Activated CD8-positive, alpha-beta T cell treated with anti-CD3 and anti-CD28 coated beads for 36 hours (primary cell): ENCODE data around the gene VAC14. TPM values are rescaled to one million over a fixed set of nuclear protein-coding genes. Genes with fewer than 3 reads are reported as not detected.

ENCODE experiments used
- ATAC-seq: fragments of 200-7000 bp; cut with Tn5 transposase; one replicate; pipeline ENCODE4 v1.10.0; 2021; ENCODE audit warnings: mild to moderate bottlenecking, moderate library complexity
- CTCF ChIA-PET: fragments of 350-600 bp; sonication (Branson Sonifier 250); formaldehyde crosslinking; loops from one replicate; lab custom pipeline; 2021; ENCODE audit warnings: antibody characterized with exemption; lab: Charles Lee
- POLR2A ChIA-PET: fragments of 350-600 bp; sonication (Branson Sonifier 250); formaldehyde crosslinking; loops from one replicate; lab custom pipeline; 2021; ENCODE audit warnings: antibody characterized with exemption; lab: Charles Lee
- DNase-seq: peaks from one replicate; pipeline ENCODE4 v3.0.0-alpha.2; 2020
- H3K27ac Mint-ChIP-seq: one replicate; pipeline ENCODE4 v1.8.0; 2021; ENCODE audit warnings: mild to moderate bottlenecking, mixed read lengths
- H3K27me3 Mint-ChIP-seq: one replicate; pipeline ENCODE4 v1.8.0; 2021; ENCODE audit warnings: mixed read lengths
- H3K36me3 Mint-ChIP-seq: one replicate; pipeline ENCODE4 v1.8.0; 2021; ENCODE audit warnings: low read depth, mixed read lengths
- H3K4me1 Mint-ChIP-seq: one replicate; pipeline ENCODE4 v1.8.0; 2021; ENCODE audit warnings: low read depth, mixed read lengths
- H3K4me3 Mint-ChIP-seq: one replicate; pipeline ENCODE4 v1.8.0; 2021; ENCODE audit warnings: mild to moderate bottlenecking, moderate library complexity, mixed read lengths
- H3K9me3 Mint-ChIP-seq: one replicate; pipeline ENCODE4 v1.8.0; 2021; ENCODE audit warnings: mixed read lengths
- CTCF ChIP-seq: fragments of 200-600 bp; IDR thresholded peaks from one replicate; pipeline ENCODE4 v1.8.0; 2022; ENCODE audit warnings: antibody characterized with exemption, mild to moderate bottlenecking
- intact Hi-C: fragments of 100-400 bp; cut with micrococcal nuclease; formaldehyde crosslinking; loops from one replicate; pipeline ENCODE4 v1.10.0; 2022
- total RNA-seq, 2 experiments: library from RNA; stranded (reverse); gene quantifications; one replicate each; pipeline ENCODE4 v1.2.3, GENCODE V29; 2021

The VAC14 gene
- total RNA-seq, 2 experiments from 2014 or later: 27.6 TPM

DNA sequence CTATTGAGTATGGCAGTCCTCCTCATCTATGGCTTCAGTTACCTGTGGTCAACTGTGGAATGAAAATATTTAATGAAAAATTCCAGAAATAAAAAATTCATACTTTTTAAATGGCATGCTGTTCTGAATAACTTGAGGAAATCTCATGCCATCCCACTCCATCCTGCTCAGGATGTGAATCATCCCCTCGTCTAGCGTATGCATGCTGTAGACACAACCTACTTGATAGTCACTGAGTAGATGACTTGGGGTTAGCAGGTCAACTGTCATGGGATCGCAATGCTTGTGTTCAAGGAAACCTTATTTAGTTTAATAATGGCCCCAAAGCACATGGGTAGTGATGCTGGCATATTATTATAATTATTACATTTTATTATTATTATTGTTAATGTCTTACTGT lies 4.8 kb upstream of the VAC14 start:
- H3K27ac Mint-ChIP-seq: no peak overlapping the region
- H3K36me3 Mint-ChIP-seq: no peaks in the 10 kb centered on the region
- DNase-seq (no peak), ATAC-seq (no peak)
- intact Hi-C loops: no loop called here
- H3K4me1 Mint-ChIP-seq: peaks cover 3% of the 10 kb centered on the region
- peaks cover 18% of the 10 kb centered on the region for H3K27me3 Mint-ChIP-seq
- H3K9me3 Mint-ChIP-seq: no peaks in the 10 kb centered on the region
- no peak for TF ChIP-seq CTCF
- ChIA-PET CTCF (no interaction called here), POLR2A (no interaction called here)
- H3K4me3 Mint-ChIP-seq: no peak overlapping the region

DNA sequence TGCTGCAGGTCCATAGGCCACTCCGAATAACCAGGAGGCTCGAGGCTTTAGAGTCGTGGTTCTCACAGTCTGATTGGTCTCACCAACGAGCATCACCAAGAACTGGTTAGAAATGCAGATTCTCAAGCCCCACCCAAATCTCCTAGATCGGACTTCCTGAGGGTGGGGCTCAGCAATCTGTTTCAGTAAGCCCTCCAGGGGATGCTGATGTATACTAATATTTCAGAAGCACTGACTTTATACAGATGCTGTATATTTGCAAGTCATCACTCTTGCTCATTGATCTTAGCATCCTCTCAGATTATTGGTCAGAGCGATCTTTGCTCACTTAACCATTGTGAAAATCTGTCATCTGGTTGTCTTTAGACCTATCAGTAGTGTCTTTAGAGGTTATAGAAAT lies 4.4 kb upstream of the VAC14 start:
- Mint-ChIP-seq H3K36me3 (no peaks in the 10 kb centered on the region), H3K4me3 (no peak overlapping the region), H3K27ac (no peak overlapping the region), H3K27me3 (peaks cover 18% of the 10 kb centered on the region), H3K4me1 (peaks cover 3% of the 10 kb centered on the region), H3K9me3 (no peaks in the 10 kb centered on the region)
- DNase-seq (no peak), ATAC-seq (no peak)
- intact Hi-C loops: no loop called here
- TF ChIP-seq CTCF: no peak
- CTCF ChIA-PET: no interaction called here
- POLR2A ChIA-PET: no interaction called here

GRCh38 chr16:70804734-70805169 lies 3.8 kb upstream of the VAC14 start:
- ChIA-PET CTCF (no interaction called here), POLR2A (no interaction called here)
- Mint-ChIP-seq H3K4me1 (peaks cover 9% of the 10 kb centered on the region), H3K36me3 (no peaks in the 10 kb centered on the region), H3K4me3 (no peak overlapping the region), H3K27ac (no peak overlapping the region), H3K27me3 (peaks cover 13% of the 10 kb centered on the region), H3K9me3 (no peaks in the 10 kb centered on the region)
- TF ChIP-seq CTCF: no peak
- intact Hi-C loops: no loop called here
- no peak for ATAC-seq
- no peak for DNase-seq

DNA sequence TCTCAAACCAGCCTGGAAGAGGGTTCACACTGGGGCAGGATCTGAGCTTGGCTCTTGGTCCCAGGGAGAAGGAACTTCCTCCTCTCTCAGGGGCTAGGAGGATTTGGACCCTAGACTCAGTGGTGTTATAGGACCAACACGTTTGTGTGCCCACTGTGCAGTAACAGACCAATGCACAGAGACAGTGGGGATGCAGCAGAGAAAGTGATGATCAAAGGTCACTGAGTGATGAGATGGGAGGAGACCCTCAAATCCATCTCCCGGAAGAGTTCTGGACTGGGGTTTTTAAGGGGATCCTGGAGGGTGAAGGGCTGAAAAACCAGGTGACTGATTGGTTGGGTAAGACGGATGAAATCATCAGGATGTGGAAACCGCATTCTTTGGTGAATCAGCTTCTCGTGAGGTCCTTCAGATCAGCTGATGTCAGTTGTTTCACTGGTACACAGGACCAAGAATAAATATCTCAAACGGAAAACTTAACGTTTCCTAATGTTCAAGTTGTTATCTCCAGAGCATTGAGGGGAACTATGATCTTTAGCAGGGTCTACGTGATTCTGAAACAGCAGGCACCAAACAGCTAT lies 3.3 kb upstream of the VAC14 start:
- CTCF ChIA-PET: no interaction called here
- H3K36me3 Mint-ChIP-seq: no peaks in the 10 kb centered on the region
- no peak overlapping the region for H3K27ac Mint-ChIP-seq
- ATAC-seq (no peak), DNase-seq (no peak)
- no peaks in the 10 kb centered on the region for H3K9me3 Mint-ChIP-seq
- POLR2A ChIA-PET: no interaction called here
- intact Hi-C loops: no loop called here
- H3K4me3 Mint-ChIP-seq: no peak overlapping the region
- TF ChIP-seq CTCF: no peak
- peaks cover 13% of the 10 kb centered on the region for H3K27me3 Mint-ChIP-seq
- H3K4me1 Mint-ChIP-seq: peaks cover 12% of the 10 kb centered on the region

DNA sequence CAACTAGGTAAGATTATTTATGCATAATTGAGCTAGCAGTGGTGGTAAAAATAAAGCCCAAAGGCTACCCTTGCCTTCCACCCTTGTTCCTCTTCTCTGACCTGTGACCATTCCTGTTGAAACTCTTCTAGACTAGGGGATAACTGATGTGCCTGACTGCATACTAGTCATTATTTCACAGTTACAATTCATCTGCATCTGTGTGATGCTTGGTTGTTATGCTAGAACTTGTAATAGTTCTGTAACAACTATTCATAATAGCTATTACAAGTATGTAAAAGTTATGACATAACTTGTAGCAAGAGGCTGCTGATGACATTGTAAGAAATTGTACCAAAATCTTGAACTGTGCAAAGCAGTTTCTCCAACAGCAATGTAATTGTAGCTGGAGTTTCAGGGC lies 2.4 kb upstream of the VAC14 start:
- H3K4me3 Mint-ChIP-seq: no peak overlapping the region
- no peak for TF ChIP-seq CTCF
- H3K27me3 Mint-ChIP-seq: peaks cover 9% of the 10 kb centered on the region
- no peaks in the 10 kb centered on the region for H3K9me3 Mint-ChIP-seq
- DNase-seq: no peak
- CTCF ChIA-PET: no interaction called here
- ATAC-seq: no peak
- intact Hi-C loops: no loop called here
- peaks cover 20% of the 10 kb centered on the region for H3K4me1 Mint-ChIP-seq
- H3K36me3 Mint-ChIP-seq: no peaks in the 10 kb centered on the region
- no peak overlapping the region for H3K27ac Mint-ChIP-seq
- POLR2A ChIA-PET: no interaction called here
